Chondrocyte (in vitro differentiated cells): ENCODE measurements around the gene ETF1. TPM values are rescaled to one million over a fixed set of nuclear protein-coding genes. Genes with fewer than 3 reads are reported as not detected.

Experiments
- DNase-seq: peaks from one replicate; pipeline ENCODE4 v3.0.0; 2021; ENCODE audit warnings: mixed read lengths, low spot score
- H3K27ac Mint-ChIP-seq: one replicate; pipeline ENCODE4 v1.8.0; 2021; ENCODE audit warnings: mild to moderate bottlenecking, moderate library complexity, mixed read lengths; ENCODE audit not compliant: unreplicated experiment
- H3K27me3 Mint-ChIP-seq: 2 replicates; pipeline ENCODE4 v1.8.0; 2021; ENCODE audit warnings: low read depth, mixed read lengths
- H3K36me3 Mint-ChIP-seq: 2 replicates; pipeline ENCODE4 v1.8.0; 2021; ENCODE audit warnings: low read depth, mixed read lengths
- H3K4me1 Mint-ChIP-seq: 2 replicates; pipeline ENCODE4 v1.8.0; 2021; ENCODE audit warnings: low read depth, mild to moderate bottlenecking, mixed read lengths
- H3K4me3 Mint-ChIP-seq: one replicate; pipeline ENCODE4 v1.8.0; 2021; ENCODE audit warnings: mild to moderate bottlenecking, moderate library complexity, mixed read lengths; ENCODE audit not compliant: unreplicated experiment
- H3K9me3 Mint-ChIP-seq: 2 replicates; pipeline ENCODE4 v1.8.0; 2021; ENCODE audit warnings: low read depth, mixed read lengths
- CTCF ChIP-seq: fragments of 200-600 bp; sonication (generic); IDR thresholded peaks from 2 replicates; pipeline ENCODE4 v1.5.0; 2021; ENCODE audit warnings: antibody characterized with exemption, mild to moderate bottlenecking, moderate library complexity
- total RNA-seq: library from RNA; stranded (reverse); gene quantifications from 3 replicates; pipeline ENCODE4 v1.2.1, GENCODE V29; 2021

The ETF1 gene
- total RNA-seq, 1 donor from 2014 or later, result 92.1 TPM

GRCh38 chr5:138467711-138468132 lies 75.3 kb downstream of the ETF1 start:
- Mint-ChIP-seq H3K4me3 (peak overlapping the region; percentile 74), H3K4me1 (peaks cover 30% of the 10 kb centered on the region), H3K27me3 (no peaks in the 10 kb centered on the region), H3K36me3 (peaks cover 19% of the 10 kb centered on the region), H3K27ac (peak overlapping the region; percentile 73), H3K9me3 (no peaks in the 10 kb centered on the region)
- DNase-seq, result peak; percentile 94
- no peak for TF ChIP-seq CTCF

GRCh38 chr5:138466900-138467710 lies 75.9 kb downstream of the ETF1 start:
- H3K36me3 Mint-ChIP-seq, result peaks cover 19% of the 10 kb centered on the region
- peak; percentile 91 for DNase-seq
- peaks cover 30% of the 10 kb centered on the region for H3K4me1 Mint-ChIP-seq
- H3K27me3 Mint-ChIP-seq, result no peaks in the 10 kb centered on the region
- peak overlapping the region; percentile 73 for H3K27ac Mint-ChIP-seq
- no peak for TF ChIP-seq CTCF
- no peaks in the 10 kb centered on the region for H3K9me3 Mint-ChIP-seq
- H3K4me3 Mint-ChIP-seq, result peak overlapping the region; percentile 74

- Mint-ChIP-seq H3K27me3 (no peaks in the 10 kb centered on the region), H3K4me1 (peaks cover 35% of the 10 kb centered on the region), H3K4me3 (peak overlapping the region; percentile 74), H3K27ac (peak overlapping the region; percentile 73), H3K36me3 (peaks cover 19% of the 10 kb centered on the region), H3K9me3 (no peaks in the 10 kb centered on the region)
- TF ChIP-seq CTCF, result no peak
- no peak for DNase-seq
These were observed 76.7 kb downstream of the ETF1 start for GRCh38 chr5:138466125-138466899.

GRCh38 chr5:138465261-138466124 lies 77.5 kb downstream of the ETF1 start, which contains the start of gene EGR1:
Gene EGR1, plus strand, starts transcription at chr5:138465479. Its CDS starts 283 bp downstream, at chr5:138465762.
- Mint-ChIP-seq H3K4me3 (peak within 1 kb of the TSS; percentile 79), H3K27ac (peak within 1 kb of the TSS; percentile 96), H3K9me3 (no peaks in the 10 kb centered on the region), H3K27me3 (no peaks in the 10 kb centered on the region), H3K4me1 (peaks cover 37% of the 10 kb centered on the region), H3K36me3 (peaks cover 19% of the 10 kb centered on the region)
- no peak for TF ChIP-seq CTCF
- peak; percentile 96 for DNase-seq
